GM18861 (cell line): Measurements from ENCODE around the gene RAD51B.

ENCODE experiments used
- ATAC-seq: cut with Tn5 transposase; IDR thresholded peaks from one replicate; pipeline ENCODE4 v1.9.1; 2021; ENCODE audit not compliant: unreplicated experiment

Gene RAD51B

DNA sequence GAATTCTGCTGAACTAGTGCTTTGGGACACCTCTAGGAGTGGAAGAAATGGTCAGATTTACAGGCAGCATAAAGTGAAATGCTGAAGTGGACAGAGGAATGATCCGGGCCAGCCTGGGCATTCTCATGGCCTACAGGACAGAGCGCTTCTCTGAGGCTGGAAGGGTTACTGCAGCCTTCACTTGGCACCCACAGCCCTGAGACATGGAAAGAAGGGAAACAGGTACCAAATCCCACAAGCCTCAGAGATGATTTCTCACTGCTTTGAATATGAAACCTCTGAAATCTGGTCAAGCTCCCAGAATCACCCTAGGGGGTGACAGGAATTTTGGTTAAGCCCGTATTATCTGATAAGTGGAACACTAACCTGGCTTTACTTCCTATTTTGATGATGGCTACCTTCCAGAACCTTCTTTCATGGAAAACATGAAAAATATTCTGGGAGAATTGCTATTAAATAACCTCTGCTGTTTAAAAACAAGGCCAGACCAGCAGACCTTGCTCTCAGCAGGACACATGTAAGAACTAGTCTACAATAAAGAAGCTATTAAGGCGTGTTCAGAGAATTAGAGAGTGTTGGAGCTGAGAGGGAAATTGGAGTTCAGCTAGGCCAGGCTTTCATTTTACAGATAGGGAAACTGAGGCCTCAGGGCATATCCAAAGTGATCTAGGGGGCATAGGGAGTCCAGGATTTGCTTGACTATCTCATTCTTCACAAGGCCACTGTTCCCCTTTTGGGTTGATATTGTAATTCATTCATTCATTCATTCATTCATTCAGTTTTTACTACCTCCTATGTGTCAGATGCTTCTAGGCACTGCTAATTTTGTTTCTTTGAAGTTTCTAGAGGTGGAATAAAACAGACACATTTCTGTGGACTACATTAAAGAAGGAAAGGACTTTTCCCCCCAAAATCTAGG is 691.8 kb downstream of the RAD51B start:
- ATAC-seq = no peak

GRCh38 chr14:68512088-68512487 is 692.5 kb downstream of the RAD51B start:
- ATAC-seq = no peak

- ATAC-seq = peak; percentile 10
These were observed 693.6 kb downstream of the RAD51B start for GRCh38 chr14:68513137-68513536.

GRCh38 chr14:68513838-68514607 is 694.4 kb downstream of the RAD51B start:
- ATAC-seq = peak; percentile 58

DNA sequence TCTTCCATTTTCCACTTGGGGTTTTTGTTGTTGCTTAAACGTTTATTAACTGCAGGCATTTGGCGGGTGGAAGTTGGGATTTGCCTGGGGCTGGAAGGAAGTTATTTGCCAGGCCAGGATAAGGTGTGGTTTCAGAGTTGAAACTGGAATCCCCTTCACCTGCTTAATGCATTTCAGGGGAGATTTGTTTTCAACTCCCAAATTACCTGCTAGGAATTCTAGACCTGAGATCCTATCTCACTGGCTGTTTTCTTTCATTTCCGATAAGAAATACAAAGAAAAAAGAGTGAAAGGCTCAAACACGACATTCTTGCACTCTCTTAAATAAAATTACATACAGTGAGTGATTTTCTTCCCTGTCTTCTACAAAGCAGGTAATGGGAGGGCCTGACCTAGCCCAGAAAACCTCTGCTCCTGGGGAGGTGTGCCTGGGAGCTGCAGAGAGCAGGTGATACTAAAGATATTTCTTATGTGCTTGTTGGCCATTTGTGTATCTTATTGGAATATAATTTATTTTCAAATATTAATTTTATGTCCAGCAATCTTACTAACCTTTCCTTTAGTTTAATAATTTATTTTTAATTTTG is 695.1 kb downstream of the RAD51B start:
- ATAC-seq = no peak

- no peak for ATAC-seq
These were observed 696.8 kb downstream of the RAD51B start for GRCh38 chr14:68516342-68516741.

DNA sequence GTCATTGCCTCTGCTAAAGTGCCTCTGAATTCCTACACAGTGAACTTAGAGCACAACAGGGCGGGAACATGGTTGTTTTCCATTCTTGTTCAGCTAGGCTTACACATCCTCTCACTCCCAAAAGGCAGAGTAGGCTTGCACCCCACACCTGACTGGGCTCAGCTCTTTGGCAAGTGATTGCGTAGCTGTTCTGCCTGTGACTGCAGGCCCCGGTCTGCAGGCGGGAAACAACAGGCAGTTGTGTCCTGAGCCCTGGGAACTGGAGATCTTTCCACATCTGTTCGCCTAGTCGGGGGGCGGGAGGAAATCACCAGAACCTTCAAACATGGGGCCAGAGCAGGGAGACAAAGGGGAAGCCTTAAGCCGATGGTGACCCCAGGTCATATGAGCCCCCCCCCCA is 698.6 kb downstream of the RAD51B start:
- ATAC-seq = no peak

DNA sequence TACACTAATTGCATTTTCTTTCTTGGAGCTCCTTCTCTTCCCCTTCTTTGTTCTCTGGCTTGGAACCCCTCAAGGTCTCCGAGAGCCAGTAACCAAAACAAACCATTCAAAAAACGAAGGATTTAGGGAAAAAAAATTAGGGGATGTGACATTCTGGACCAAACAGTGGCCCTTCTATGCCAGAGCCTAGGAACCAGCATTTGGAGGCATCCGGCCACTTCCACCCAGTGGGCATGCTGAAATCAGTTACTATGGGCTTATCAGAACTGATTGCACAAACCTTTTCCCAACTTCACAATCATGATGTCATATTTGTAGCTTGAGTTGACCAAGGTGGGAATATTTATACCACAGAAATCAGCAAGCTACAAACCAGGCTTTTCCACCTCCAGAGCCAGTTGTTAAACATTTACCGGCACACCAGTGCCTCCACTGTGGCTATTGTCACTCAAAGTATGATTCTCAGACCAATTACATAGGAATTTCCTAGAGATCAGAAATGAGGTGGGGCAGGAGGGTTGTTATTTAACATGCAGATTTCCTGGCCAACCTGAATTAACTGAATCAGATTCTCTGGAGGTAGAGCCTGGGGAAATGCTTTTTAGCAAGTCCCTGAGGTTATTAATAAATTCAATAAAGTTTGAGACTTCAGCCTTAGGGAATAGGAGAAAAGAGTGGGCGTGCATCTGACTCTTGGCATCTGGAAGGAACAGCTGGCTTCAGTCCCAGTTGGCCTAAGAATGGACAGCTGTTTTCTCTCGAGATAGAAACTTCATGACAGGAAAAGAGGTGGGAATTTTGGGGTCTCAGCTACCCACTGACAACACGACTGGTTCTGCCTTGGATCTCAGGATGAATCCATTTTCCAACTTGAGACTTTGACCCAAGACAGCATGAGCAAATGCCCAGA is 699.4 kb downstream of the RAD51B start:
- ATAC-seq = no peak

- ATAC-seq = no peak
These were observed 700.1 kb downstream of the RAD51B start for GRCh38 chr14:68519671-68520187.

GRCh38 chr14:68520637-68521556 is 701.3 kb downstream of the RAD51B start:
- ATAC-seq = no peak

DNA sequence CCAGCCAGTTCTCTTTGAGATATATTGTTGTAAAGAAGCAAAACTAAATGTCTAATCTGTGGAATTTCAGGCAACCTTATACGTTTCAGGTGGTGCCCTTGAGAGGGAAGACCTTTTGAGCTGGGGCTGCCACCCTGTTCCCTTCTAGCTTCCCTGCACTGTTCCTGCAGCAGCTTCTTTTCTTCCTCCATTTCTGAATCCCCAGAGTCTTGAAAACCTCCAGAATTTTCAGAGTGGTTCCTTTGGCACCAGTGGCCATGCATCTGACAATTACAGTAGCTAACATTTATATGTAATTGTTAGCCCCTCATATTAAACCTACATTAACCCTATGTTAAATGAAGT is 702.0 kb downstream of the RAD51B start:
- ATAC-seq = no peak

DNA sequence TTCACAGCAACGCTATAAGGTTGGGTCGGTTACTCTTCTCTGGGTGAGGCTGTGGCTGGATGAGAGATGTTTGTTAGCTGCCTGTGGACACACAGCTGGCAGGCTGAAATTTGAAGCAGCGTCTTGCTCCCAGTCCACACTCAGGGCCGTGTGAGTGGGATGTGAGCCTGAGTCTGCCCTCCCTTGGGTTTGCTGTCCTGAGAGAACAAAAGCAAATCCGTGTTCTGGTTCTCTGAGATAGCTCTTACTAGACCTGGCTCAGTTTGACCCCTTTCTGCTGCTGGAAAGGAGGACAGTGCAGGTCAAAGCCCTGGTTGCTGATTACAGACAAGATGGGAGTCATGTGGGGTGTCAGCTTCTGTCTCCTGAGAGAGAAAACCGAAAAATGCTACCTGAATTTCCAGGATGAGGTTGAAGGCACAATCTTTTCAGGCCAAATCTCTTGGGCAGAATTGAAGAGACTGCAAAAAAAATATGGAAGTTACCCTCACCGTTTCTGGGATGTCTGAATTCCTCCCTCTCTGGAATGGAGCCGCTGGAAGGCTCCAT is 702.5 kb downstream of the RAD51B start:
- ATAC-seq = no peak

DNA sequence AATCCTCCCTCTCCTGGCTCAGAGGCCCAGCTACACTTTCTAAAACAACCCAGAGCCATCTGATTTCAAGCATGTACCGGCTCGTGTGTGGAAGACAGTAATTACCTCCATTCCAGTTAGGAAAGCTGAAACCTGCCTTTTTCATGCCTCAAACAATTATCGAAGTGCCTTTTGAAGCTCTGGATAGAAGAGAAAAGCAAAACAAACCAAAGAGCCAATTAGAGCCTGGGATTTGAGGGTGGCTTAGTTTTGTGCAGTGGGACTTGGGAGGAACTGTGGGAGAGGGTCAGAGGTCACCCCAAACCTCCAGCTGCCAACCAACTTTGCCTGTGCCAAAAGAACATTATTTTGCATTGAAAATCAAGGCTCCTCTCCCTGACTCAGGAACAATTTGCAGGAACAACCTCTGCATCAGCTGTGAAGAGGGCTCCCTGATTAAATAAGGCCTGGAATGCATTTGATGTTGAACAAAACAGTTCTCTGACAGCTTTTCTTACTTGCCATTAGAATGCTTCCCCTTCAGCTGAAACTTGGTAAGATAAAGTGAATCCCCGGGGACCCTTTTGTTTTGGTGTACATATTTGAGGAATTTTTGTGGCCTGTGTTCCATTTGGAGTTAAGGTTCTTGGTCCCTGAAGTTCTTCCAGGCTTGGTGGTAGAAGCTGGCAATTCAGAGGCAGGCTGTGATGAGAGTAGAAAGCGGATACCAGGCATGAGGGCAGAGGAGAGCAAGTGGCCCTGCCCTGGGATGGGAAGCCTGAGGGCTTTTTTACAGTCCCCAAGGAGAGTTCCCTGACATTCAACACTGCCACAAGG is 703.1 kb downstream of the RAD51B start:
- ATAC-seq = no peak

DNA sequence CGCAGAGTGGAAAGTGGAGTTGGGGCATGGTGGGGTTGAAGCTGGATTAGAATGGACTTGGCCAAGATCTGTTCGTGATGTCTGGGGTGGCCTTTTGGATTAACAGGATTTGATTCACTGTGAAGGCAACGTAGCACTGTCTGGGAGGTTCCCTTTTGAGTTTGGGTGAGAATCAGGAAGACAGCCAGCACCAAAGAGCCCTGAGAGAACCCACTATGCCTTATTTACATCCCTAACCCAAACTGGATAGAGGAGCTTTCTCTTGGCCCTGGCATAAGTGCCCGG is 703.7 kb downstream of the RAD51B start:
- no peak for ATAC-seq

- ATAC-seq = no peak
These were observed 704.6 kb downstream of the RAD51B start for GRCh38 chr14:68523989-68524725.

- no peak for ATAC-seq
These were observed 705.9 kb downstream of the RAD51B start for GRCh38 chr14:68525516-68525915.

GRCh38 chr14:68526512-68527091 is 707.0 kb downstream of the RAD51B start:
- ATAC-seq = no peak
